CD1c-positive myeloid dendritic cell (primary cell): ENCODE results near the gene TRAK2.
"Not testable (repeated sequence)": the region's sequence is repeated elsewhere in the genome, so short reads cannot be mapped to it uniquely, and the experiment has no call there.

Source experiments
- DNase-seq: peaks from one replicate; pipeline ENCODE4 v3.0.0-alpha.2; 2016; ENCODE audit errors: extremely low spot score

Gene TRAK2

GRCh38 chr2:201448701-201449100 lies 2.6 kb downstream of the TRAK2 start:
- no peak for DNase-seq

- no peak for DNase-seq
These were observed 3.2 kb downstream of the TRAK2 start for GRCh38 chr2:201448061-201448460.

GRCh38 chr2:201447086-201447485 lies 4.2 kb downstream of the TRAK2 start:
- no peak for DNase-seq

- no peak for DNase-seq
These were observed 6.4 kb downstream of the TRAK2 start for GRCh38 chr2:201444746-201445465.

GRCh38 chr2:201441409-201441808 lies 9.8 kb downstream of the TRAK2 start:
- no peak for DNase-seq

GRCh38 chr2:201440182-201440581 lies 11.1 kb downstream of the TRAK2 start:
- DNase-seq = no peak

GRCh38 chr2:201439336-201439922 lies 11.8 kb downstream of the TRAK2 start:
- not testable (repeated sequence) for DNase-seq

- no peak for DNase-seq
These were observed 15.1 kb downstream of the TRAK2 start for GRCh38 chr2:201436141-201436540.

- no peak for DNase-seq
These were observed 17.8 kb downstream of the TRAK2 start for GRCh38 chr2:201433394-201433995.

GRCh38 chr2:201432621-201433393 lies 18.5 kb downstream of the TRAK2 start:
- DNase-seq = no peak

- no peak for DNase-seq
These were observed 19.1 kb downstream of the TRAK2 start for GRCh38 chr2:201432038-201432620.

GRCh38 chr2:201430839-201431238 lies 20.4 kb downstream of the TRAK2 start:
- DNase-seq = no peak

GRCh38 chr2:201430322-201430721 lies 20.9 kb downstream of the TRAK2 start:
- DNase-seq = not testable (repeated sequence)

GRCh38 chr2:201429835-201430234 lies 21.4 kb downstream of the TRAK2 start:
- DNase-seq = not testable (repeated sequence)

GRCh38 chr2:201428366-201428765 lies 22.9 kb downstream of the TRAK2 start:
- DNase-seq = not testable (repeated sequence)

- no peak for DNase-seq
These were observed 25.3 kb downstream of the TRAK2 start for GRCh38 chr2:201425952-201426351.

- DNase-seq = no peak
These were observed 30.7 kb downstream of the TRAK2 start for GRCh38 chr2:201420442-201421113.

GRCh38 chr2:201419986-201420385 lies 31.3 kb downstream of the TRAK2 start:
- DNase-seq = no peak

GRCh38 chr2:201419057-201419635 lies 32.1 kb downstream of the TRAK2 start:
- DNase-seq = no peak

- no peak for DNase-seq
These were observed 36.1 kb downstream of the TRAK2 start for GRCh38 chr2:201415149-201415548.
